GM12878 (cell line): ENCODE data around the gene DYTN. TPM values are rescaled to one million over a fixed set of nuclear protein-coding genes. Genes with fewer than 3 reads are reported as not detected.

ENCODE experiments used
- ATAC-seq: fragments of 200-7000 bp; cut with Tn5 transposase; 3 replicates; pipeline ENCODE4 v1.9.1; 2020; ENCODE audit warnings: mild to moderate bottlenecking, moderate library complexity
- BruUV-seq: library from RNA; stranded (reverse); fragments of 400-500 nt; replicated peaks from 2 replicates; lab custom pipeline; 2021; lab: Mats Ljungman, UMichigan
- CTCF ChIA-PET: fragments of 300-600 bp; sonication (Branson Sonifier 250); formaldehyde crosslinking; extraction: SDS; loops from one replicate; lab custom pipeline; 2021; ENCODE audit warnings: inconsistent platforms; lab: Yijun Ruan, JAX
- POLR2A ChIA-PET: fragments of 350-600 bp; formaldehyde crosslinking; extraction: SDS; loops from one replicate; lab custom pipeline; 2021; ENCODE audit warnings: inconsistent platforms; lab: Charles Lee
- RAD21 ChIA-PET: fragments of 300-600 bp; sonication (Branson Sonifier 250); formaldehyde crosslinking; loops from one replicate; lab custom pipeline; 2023; ENCODE audit warnings: antibody characterized with exemption; ENCODE audit not compliant: unreplicated experiment; lab: Charles Lee
- SMC1A ChIA-PET: fragments of 300-600 bp; sonication (Branson Sonifier 250); formaldehyde crosslinking; loops from one replicate; lab custom pipeline; 2023; ENCODE audit not compliant: unreplicated experiment, uncharacterized antibody; lab: Charles Lee
- DNase-seq: peaks from one replicate; pipeline ENCODE4 v3.0.0-alpha.2; 2011; ENCODE audit warnings: low read depth, low spot score
- FAIRE-seq: peaks from 3 replicates; lab custom pipeline; 2011; peaks lifted over from hg19 to GRCh38; lab: Jason Lieb, UNC
- H2AFZ ChIP-seq: 2 replicates; pipeline ENCODE4 v1.6.0; 2011; ENCODE audit warnings: low read depth, low read length, control low read depth; ENCODE audit not compliant: control insufficient read depth
- H3K27ac ChIP-seq: 2 replicates; pipeline ENCODE4 v1.5.1; 2011; ENCODE audit warnings: control low read depth; ENCODE audit not compliant: control insufficient read depth, insufficient read depth
- H3K27me3 ChIP-seq, 2 experiments: replicated peaks in 1 of 2; 2 replicates each; pipeline versions ENCODE4 v1.6.0 to v1.6.1; 2011; ENCODE audit warnings: low read length in 1 of 2; ENCODE audit not compliant: control insufficient read depth in 2 of 2, insufficient read depth in 2 of 2
- H3K36me3 ChIP-seq, 2 experiments: 2 replicates each; pipeline ENCODE4 v1.5.1; 2011; ENCODE audit warnings: low read length in 1 of 2; ENCODE audit not compliant: control insufficient read depth in 2 of 2, insufficient read depth in 2 of 2
- H3K4me1 ChIP-seq: 2 replicates; pipeline ENCODE4 v1.6.1; 2011; ENCODE audit warnings: mild to moderate bottlenecking, low read length, moderate library complexity, mixed read lengths; ENCODE audit not compliant: control insufficient read depth, insufficient read depth
- H3K4me2 ChIP-seq: 2 replicates; pipeline ENCODE4 v1.6.0; 2011; ENCODE audit warnings: control low read depth; ENCODE audit not compliant: control insufficient read depth, insufficient read depth
- H3K4me3 ChIP-seq: fragments of 200-600 bp; sonication (generic); 2 replicates; pipeline ENCODE4 v1.5.1; 2016
- H3K79me2 ChIP-seq: 2 replicates; pipeline ENCODE4 v1.6.0; 2011; ENCODE audit warnings: low read length; ENCODE audit not compliant: control insufficient read depth, insufficient read depth
- H3K9ac ChIP-seq: 2 replicates; pipeline ENCODE4 v1.8.0; 2011; ENCODE audit warnings: low read length, control low read depth, mixed read lengths; ENCODE audit not compliant: control insufficient read depth, insufficient read depth
- H3K9me3 ChIP-seq: replicated peaks from 3 replicates; pipeline ENCODE4 v1.5.1; 2011; ENCODE audit warnings: mild to moderate bottlenecking, low read length; ENCODE audit not compliant: control insufficient read depth, insufficient read depth
- H4K20me1 ChIP-seq: 2 replicates; pipeline ENCODE4 v1.6.0; 2011; ENCODE audit not compliant: control insufficient read depth, insufficient read depth
- LARP7 ChIP-seq: fragments of 450-650 bp; IDR thresholded peaks from 2 replicates; pipeline ENCODE4 v1.6.1; 2017; ENCODE audit warnings: mild to moderate bottlenecking
- MEF2A ChIP-seq: IDR thresholded peaks from 2 replicates; pipeline ENCODE4 v1.6.1; 2011; ENCODE audit warnings: low read depth, mild to moderate bottlenecking, low read length, moderate library complexity; ENCODE audit not compliant: insufficient read depth
- MYB ChIP-seq: fragments of 150-350 bp; IDR thresholded peaks from 2 replicates; pipeline ENCODE4 v1.6.1; 2014; ENCODE audit warnings: mild to moderate bottlenecking, low read depth, low read length, borderline replicate concordance
- PAX5 ChIP-seq: IDR thresholded peaks from 2 replicates; pipeline ENCODE4 v1.6.1; 2011; ENCODE audit warnings: low read depth, low read length, borderline replicate concordance
- RFX5 ChIP-seq: IDR thresholded peaks from 2 replicates; pipeline ENCODE4 v1.6.1; 2011; ENCODE audit warnings: low read depth, low read length, improper control_type of control experiment
- SMARCA5 ChIP-seq: fragments of 450-650 bp; IDR thresholded peaks from 2 replicates; pipeline ENCODE4 v1.6.1; 2017; ENCODE audit warnings: mild to moderate bottlenecking
- STAT1 ChIP-seq: fragments of 450-650 bp; conservative IDR thresholded peaks from 2 replicates; pipeline ENCODE4 v1.6.1; 2014; ENCODE audit warnings: antibody characterized with exemption, mild to moderate bottlenecking
- TAF1 ChIP-seq: IDR thresholded peaks from 2 replicates; pipeline ENCODE4 v1.6.1; 2011; ENCODE audit warnings: mild to moderate bottlenecking, low read depth, low read length, borderline replicate concordance
- TBL1XR1 ChIP-seq: IDR thresholded peaks from 2 replicates; pipeline ENCODE4 v1.6.1; 2012; ENCODE audit warnings: low read depth, low read length, improper control_type of control experiment
- ZSCAN29 ChIP-seq: fragments of 450-650 bp; IDR thresholded peaks from 2 replicates; pipeline ENCODE4 v1.6.1; 2017; ENCODE audit warnings: mild to moderate bottlenecking, moderate library complexity
- WGBS: methylation state at CpG from one replicate; pipeline ENCODE4 v1.1.6; 2016; ENCODE audit warnings: low lambda C conversion rate; ENCODE audit not compliant: insufficient replicate concordance, insufficient coverage; ENCODE audit errors: missing lambda C conversion rate; 5-methylcytosine and 5-hydroxymethylcytosine counted together
- in situ Hi-C: fragments of 300-500 bp; cut with MboI; formaldehyde crosslinking; loops from 9 replicates; pipeline ENCODE4 v1.14.3; 2018; ENCODE audit warnings: mixed read lengths
- intact Hi-C: fragments of 100-400 bp; cut with micrococcal nuclease; formaldehyde crosslinking; loops from one replicate; pipeline ENCODE4 v1.14.2; 2022; ENCODE audit not compliant: unreplicated experiment
- polyA plus RNA-seq, 11 experiments: library from polyadenylated mRNA; depleted of rRNA in 4 of 11; unstranded in 6 of 11; stranded (reverse) in 5 of 11; fragments of >200 nt; fragmentation: Nextera tagmentation in 4 of 11; fragmentation: Illumina TruSeq in 1 of 11; extraction: Ambion mirVana in 4 of 11; extraction: Trizol in 1 of 11; gene quantifications; 1 replicate in 1 of 11; 2 replicates in 10 of 11; pipeline versions ENCODE4 v1.2.1 to v1.2.3, GENCODE V29; 2011 to 2016; ENCODE audit warnings: inconsistent platforms in 2 of 11, missing spikeins in 2 of 11, low read depth in 1 of 11
- total RNA-seq, 4 experiments: library from RNA; depleted of rRNA in 3 of 4; stranded (reverse); fragments of >200 nt in 3 of 4; fragmentation: Illumina TruSeq in 1 of 4; extraction: Trizol in 1 of 4; gene quantifications; 2 replicates each; pipeline versions ENCODE4 v1.2.1 to v1.2.3, GENCODE V29; 2013 to 2021
- TF ChIP-seq, protein P1 (sequence below): IDR thresholded peaks from 2 replicates; pipeline ENCODE4 v1.6.1; 2011; ENCODE audit warnings: mild to moderate bottlenecking, low read depth, low read length, moderate library complexity; ENCODE audit not compliant: insufficient replicate concordance
- TF ChIP-seq, protein P2 (sequence below): IDR thresholded peaks from 2 replicates; pipeline ENCODE4 v1.6.1; 2012; ENCODE audit warnings: low read depth, low read length, improper control_type of control experiment
- TF ChIP-seq, protein P3 (sequence below): fragments of 150-350 bp; IDR thresholded peaks from 2 replicates; pipeline ENCODE4 v1.6.1; 2014; ENCODE audit warnings: mild to moderate bottlenecking, low read depth, low read length
- TF ChIP-seq, protein P4 (sequence below): IDR thresholded peaks from 2 replicates; pipeline ENCODE4 v1.6.1; 2012; ENCODE audit warnings: low read depth, low read length, improper control_type of control experiment

DYTN gene
- total and polyA plus RNA-seq, 10 of the 15 experiments (the other 5 are each of a cell fraction or from before 2014, with no cell fraction given), result 0.02 to 0.32 (median 0.09) TPM; not detected in 3

DNA sequence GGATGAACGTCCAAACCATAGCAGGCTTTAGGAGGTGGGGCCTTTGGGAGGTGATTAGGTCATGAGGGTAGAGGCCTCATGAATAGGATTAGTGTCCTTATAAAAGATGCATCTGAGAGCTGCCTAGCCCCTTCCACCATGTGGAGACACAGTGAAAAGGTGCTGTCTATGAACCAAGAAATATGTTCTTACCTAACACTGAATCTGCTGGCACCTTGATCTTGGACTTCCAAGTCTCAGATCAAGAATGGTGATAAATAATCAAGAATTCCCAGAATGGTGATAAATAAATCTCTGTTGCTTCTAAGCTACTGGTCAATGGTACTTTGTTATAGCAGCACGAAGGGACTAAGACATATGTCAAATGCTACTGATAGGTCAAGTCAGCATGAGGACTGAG, 15.1 kb upstream of the DYTN start (continued):
- no peak for TF ChIP-seq TAF1
- no peak for TF ChIP-seq ZSCAN29
- TF ChIP-seq, protein P1, sequence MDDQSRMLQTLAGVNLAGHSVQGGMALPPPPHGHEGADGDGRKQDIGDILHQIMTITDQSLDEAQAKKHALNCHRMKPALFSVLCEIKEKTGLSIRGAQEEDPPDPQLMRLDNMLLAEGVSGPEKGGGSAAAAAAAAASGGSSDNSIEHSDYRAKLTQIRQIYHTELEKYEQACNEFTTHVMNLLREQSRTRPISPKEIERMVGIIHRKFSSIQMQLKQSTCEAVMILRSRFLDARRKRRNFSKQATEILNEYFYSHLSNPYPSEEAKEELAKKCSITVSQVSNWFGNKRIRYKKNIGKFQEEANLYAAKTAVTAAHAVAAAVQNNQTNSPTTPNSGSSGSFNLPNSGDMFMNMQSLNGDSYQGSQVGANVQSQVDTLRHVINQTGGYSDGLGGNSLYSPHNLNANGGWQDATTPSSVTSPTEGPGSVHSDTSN, result no peak
- TF ChIP-seq SMARCA5, result no peak
- no peak for TF ChIP-seq MEF2A
- no peak for TF ChIP-seq STAT1

DNA sequence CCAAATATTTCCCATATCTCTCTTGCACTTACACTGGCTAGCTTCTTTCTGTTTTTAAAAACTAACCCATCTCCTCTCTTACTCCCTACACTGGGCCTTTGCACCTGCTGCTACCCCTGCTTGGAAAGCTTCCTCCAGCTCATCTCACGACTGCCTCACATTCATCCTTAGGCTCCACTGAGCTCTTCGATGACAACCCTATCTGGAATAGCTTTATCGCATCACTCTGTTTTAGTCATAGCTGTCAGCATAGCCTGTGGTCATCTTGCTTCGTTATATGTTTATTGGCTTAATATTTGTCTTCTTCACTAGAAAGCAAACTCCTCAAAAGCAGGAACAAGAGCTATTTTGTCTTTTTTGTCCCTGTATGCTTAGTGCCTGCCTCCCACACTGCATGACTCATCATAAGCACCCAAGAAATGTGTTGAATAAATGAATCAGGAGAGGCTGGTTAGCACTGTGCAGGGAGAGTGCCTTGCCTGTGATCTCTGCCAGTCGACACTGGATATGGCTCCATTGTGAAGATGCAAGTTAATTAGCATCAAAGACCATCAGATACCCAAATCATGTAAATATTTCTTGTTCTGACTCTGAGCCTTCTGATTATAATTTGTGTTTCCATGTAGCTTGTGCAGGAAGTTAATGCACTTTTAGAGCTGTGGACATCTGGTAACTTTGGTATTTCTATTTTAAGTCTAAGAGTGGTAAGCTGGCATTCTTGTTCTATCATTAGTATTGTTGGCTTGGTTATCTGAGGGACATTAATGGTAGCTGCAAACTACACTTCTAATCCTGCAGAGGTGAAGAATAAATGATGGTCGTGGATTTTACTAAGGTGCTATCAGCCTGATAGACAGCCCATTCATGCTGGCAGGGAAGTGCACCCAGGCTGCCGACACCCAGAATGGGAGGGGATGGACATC, 10.3 kb upstream of the DYTN start:
- in situ Hi-C loops (no loop called here), intact Hi-C loops (no loop called here)
- H4K20me1 ChIP-seq, result no peaks in the 10 kb centered on the region
- ChIA-PET SMC1A (interaction anchor here (0.6 to 1.3 kb wide), 3 partner anchors 15 to 52 kb away, joined by 3 to 4 read pairs (median 3); no protein-coding TSS in a partner anchor), POLR2A (no interaction called here), CTCF (interaction anchor here (0.9 kb wide), 1 partner anchor 31 kb away, joined by 3 read pairs; no protein-coding TSS in a partner anchor), RAD21 (interaction anchor here (0.8 kb wide), 1 partner anchor 8 kb away, joined by 3 read pairs; no protein-coding TSS in a partner anchor)
- H3K9ac ChIP-seq, result no peak overlapping the region
- no peaks in the 10 kb centered on the region for H3K27me3 ChIP-seq
- no peak for FAIRE-seq
- no peaks in the 10 kb centered on the region for H3K9me3 ChIP-seq
- no peak overlapping the region for H3K4me2 ChIP-seq
- H3K79me2 ChIP-seq, result no peaks in the 10 kb centered on the region
- no peaks in the 10 kb centered on the region for H3K36me3 ChIP-seq
- H3K4me3 ChIP-seq, result no peak overlapping the region
- WGBS, result 38% methylated on average over 7 of the region's 7 CpGs
- no peak overlapping the region for H2AFZ ChIP-seq
- no peak overlapping the region for H3K27ac ChIP-seq
- H3K4me1 ChIP-seq, result no peaks in the 10 kb centered on the region
- BruUV-seq, result no TSS peak
- no peak for DNase-seq
- ATAC-seq, result no peak
- TF ChIP-seq LARP7 (no peak), MYB (no peak), TBL1XR1 (no peak), RFX5 (no peak), STAT1 (no peak), PAX5 (no peak)
- TF ChIP-seq, protein P2, sequence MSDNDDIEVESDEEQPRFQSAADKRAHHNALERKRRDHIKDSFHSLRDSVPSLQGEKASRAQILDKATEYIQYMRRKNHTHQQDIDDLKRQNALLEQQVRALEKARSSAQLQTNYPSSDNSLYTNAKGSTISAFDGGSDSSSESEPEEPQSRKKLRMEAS, result no peak
- TF ChIP-seq, protein P3, sequence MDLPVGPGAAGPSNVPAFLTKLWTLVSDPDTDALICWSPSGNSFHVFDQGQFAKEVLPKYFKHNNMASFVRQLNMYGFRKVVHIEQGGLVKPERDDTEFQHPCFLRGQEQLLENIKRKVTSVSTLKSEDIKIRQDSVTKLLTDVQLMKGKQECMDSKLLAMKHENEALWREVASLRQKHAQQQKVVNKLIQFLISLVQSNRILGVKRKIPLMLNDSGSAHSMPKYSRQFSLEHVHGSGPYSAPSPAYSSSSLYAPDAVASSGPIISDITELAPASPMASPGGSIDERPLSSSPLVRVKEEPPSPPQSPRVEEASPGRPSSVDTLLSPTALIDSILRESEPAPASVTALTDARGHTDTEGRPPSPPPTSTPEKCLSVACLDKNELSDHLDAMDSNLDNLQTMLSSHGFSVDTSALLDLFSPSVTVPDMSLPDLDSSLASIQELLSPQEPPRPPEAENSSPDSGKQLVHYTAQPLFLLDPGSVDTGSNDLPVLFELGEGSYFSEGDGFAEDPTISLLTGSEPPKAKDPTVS, result no peak
- TF ChIP-seq, protein P4, sequence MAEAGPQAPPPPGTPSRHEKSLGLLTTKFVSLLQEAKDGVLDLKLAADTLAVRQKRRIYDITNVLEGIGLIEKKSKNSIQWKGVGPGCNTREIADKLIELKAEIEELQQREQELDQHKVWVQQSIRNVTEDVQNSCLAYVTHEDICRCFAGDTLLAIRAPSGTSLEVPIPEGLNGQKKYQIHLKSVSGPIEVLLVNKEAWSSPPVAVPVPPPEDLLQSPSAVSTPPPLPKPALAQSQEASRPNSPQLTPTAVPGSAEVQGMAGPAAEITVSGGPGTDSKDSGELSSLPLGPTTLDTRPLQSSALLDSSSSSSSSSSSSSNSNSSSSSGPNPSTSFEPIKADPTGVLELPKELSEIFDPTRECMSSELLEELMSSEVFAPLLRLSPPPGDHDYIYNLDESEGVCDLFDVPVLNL, result no peak
